ENCODE data around the gene CYB561D2.
"Not testable (repeated sequence)": the region's sequence is repeated elsewhere in the genome, so short reads cannot be mapped to it uniquely, and the experiment has no call there.

CYB561D2 gene

GRCh38 chr3:50350527-50351322 lies at the start of gene CYB561D2, which contains the start of gene NPRL2:
Gene CYB561D2, plus strand, starts transcription at chr3:50350862. Its CDS starts 572 bp downstream, at chr3:50351434.
Gene NPRL2, minus strand, starts transcription at chr3:50350775. Its CDS starts 123 bp downstream, at chr3:50350652.
- TF ChIP-seq CTCF (IDR thresholded peaks at IDR 0.05; ENCODE audit: low read depth, low read length), result no peak

GRCh38 chr3:50302095-50303012 lies 48.3 kb upstream of the CYB561D2 start:
- DNase-seq (ENCODE audit: extremely low read depth, low read depth), result no peak
- TF ChIP-seq CTCF (IDR thresholded peaks at IDR 0.05; ENCODE audit: low read depth, low read length), result no peak

More at GRCh38 chr3:50350527-50351322, at the start of gene CYB561D2, which contains the start of gene NPRL2:
- DNase-seq (ENCODE audit: extremely low read depth, low read depth), result peak; percentile 76

- TF ChIP-seq CTCF (IDR thresholded peaks at IDR 0.05; ENCODE audit: low read depth, low read length), result no peak; the same call in 1 of the 2 replicates
- DNase-seq (ENCODE audit: extremely low read depth, low read depth), result no peak
These were observed 47.4 kb upstream of the CYB561D2 start, which contains the start of gene HYAL1 for GRCh38 chr3:50303013-50303815. Gene HYAL1, minus strand, starts transcription at chr3:50303574. Its CDS starts 618 bp downstream, at chr3:50302956.

GRCh38 chr3:50304601-50305000 lies 46.1 kb upstream of the CYB561D2 start:
- DNase-seq (ENCODE audit: extremely low read depth, low read depth), result no peak
- TF ChIP-seq CTCF (IDR thresholded peaks at IDR 0.05; ENCODE audit: low read depth, low read length), result no peak

- not testable (repeated sequence) for DNase-seq (ENCODE audit: extremely low read depth, low read depth)
These were observed 38.6 kb upstream of the CYB561D2 start for GRCh38 chr3:50312041-50312440.

- DNase-seq (ENCODE audit: extremely low read depth, low read depth), result no peak
- TF ChIP-seq CTCF (IDR thresholded peaks at IDR 0.05; ENCODE audit: low read depth, low read length), result no peak
These were observed 36.3 kb upstream of the CYB561D2 start for GRCh38 chr3:50314342-50314741.

- no peak for DNase-seq (ENCODE audit: extremely low read depth, low read depth)
- no peak for TF ChIP-seq CTCF (IDR thresholded peaks at IDR 0.05; ENCODE audit: low read depth, low read length)
These were observed 35.8 kb upstream of the CYB561D2 start for GRCh38 chr3:50314816-50315215.
